ENCODE measurements around the gene UTP18. TPM values are rescaled to one million over a fixed set of nuclear protein-coding genes. Genes with fewer than 3 reads are reported as not detected.

Gene UTP18
- total RNA-seq, 1 experiment from 2014 or later: 68.8 TPM

- ChIA-PET CTCF (no interaction called here), POLR2A (no interaction called here)
- no peak overlapping the region for H3K4me3 Mint-ChIP-seq
- H3K4me1 Mint-ChIP-seq: 0 out of 2 replicates have a peak, but pooled peaks cover 3% of the 10 kb centered on the region
- no peak for TF ChIP-seq ZNF423 (CRISPR knock-in tag; IDR thresholded peaks at IDR 0.05)
- TF ChIP-seq ZNF232 (CRISPR knock-in tag; IDR thresholded peaks at IDR 0.05): no peak
- TF ChIP-seq KAT7 (CRISPR knock-in tag; IDR thresholded peaks at IDR 0.05; ENCODE audit: borderline replicate concordance): no peak
- TF ChIP-seq ZNF219 (CRISPR knock-in tag; IDR thresholded peaks at IDR 0.05; ENCODE audit: borderline replicate concordance): no peak
- TF ChIP-seq ZNF396 (CRISPR knock-in tag; IDR thresholded peaks at IDR 0.05; ENCODE audit: borderline replicate concordance): no peak
- TF ChIP-seq, protein P1, sequence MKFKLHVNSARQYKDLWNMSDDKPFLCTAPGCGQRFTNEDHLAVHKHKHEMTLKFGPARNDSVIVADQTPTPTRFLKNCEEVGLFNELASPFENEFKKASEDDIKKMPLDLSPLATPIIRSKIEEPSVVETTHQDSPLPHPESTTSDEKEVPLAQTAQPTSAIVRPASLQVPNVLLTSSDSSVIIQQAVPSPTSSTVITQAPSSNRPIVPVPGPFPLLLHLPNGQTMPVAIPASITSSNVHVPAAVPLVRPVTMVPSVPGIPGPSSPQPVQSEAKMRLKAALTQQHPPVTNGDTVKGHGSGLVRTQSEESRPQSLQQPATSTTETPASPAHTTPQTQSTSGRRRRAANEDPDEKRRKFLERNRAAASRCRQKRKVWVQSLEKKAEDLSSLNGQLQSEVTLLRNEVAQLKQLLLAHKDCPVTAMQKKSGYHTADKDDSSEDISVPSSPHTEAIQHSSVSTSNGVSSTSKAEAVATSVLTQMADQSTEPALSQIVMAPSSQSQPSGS (CRISPR knock-in tag; IDR thresholded peaks at IDR 0.05; ENCODE audit: borderline replicate concordance, low read depth): no peak
- no peak for TF ChIP-seq ETV6 (CRISPR knock-in tag; IDR thresholded peaks at IDR 0.05)
- no peak for TF ChIP-seq NR2C2 (CRISPR knock-in tag; IDR thresholded peaks at IDR 0.05)
- no peak for TF ChIP-seq USF1 (CRISPR knock-in tag; IDR thresholded peaks at IDR 0.05)
- no peak for TF ChIP-seq FOXJ3 (CRISPR knock-in tag; IDR thresholded peaks at IDR 0.05; ENCODE audit: borderline replicate concordance)
- no peak for TF ChIP-seq ZNF532 (CRISPR knock-in tag; IDR thresholded peaks at IDR 0.05; ENCODE audit: borderline replicate concordance)
- TF ChIP-seq NR3C1 (CRISPR knock-in tag; conservative IDR thresholded peaks at IDR 0.05; ENCODE audit: low read depth): no peak
- no peak for TF ChIP-seq ZBTB21 (CRISPR knock-in tag; IDR thresholded peaks at IDR 0.05; ENCODE audit: borderline replicate concordance)
- TF ChIP-seq, protein P2, sequence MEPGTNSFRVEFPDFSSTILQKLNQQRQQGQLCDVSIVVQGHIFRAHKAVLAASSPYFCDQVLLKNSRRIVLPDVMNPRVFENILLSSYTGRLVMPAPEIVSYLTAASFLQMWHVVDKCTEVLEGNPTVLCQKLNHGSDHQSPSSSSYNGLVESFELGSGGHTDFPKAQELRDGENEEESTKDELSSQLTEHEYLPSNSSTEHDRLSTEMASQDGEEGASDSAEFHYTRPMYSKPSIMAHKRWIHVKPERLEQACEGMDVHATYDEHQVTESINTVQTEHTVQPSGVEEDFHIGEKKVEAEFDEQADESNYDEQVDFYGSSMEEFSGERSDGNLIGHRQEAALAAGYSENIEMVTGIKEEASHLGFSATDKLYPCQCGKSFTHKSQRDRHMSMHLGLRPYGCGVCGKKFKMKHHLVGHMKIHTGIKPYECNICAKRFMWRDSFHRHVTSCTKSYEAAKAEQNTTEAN (CRISPR knock-in tag; IDR thresholded peaks at IDR 0.05): no peak
- TF ChIP-seq CBFB (CRISPR knock-in tag; IDR thresholded peaks at IDR 0.05; ENCODE audit: low read depth): no peak
- no peaks in the 10 kb centered on the region for H3K36me3 Mint-ChIP-seq
- H3K27ac Mint-ChIP-seq: no peak overlapping the region
- no peaks in the 10 kb centered on the region for H3K9me3 Mint-ChIP-seq
- DNase-seq (ENCODE audit: low spot score): no peak
- H3K27me3 Mint-ChIP-seq (ENCODE audit: low read depth): no peaks in the 10 kb centered on the region
- no peak for ATAC-seq
Observed at GRCh38 chr17:51240275-51240674, 20.1 kb upstream of the UTP18 start.

DNA sequence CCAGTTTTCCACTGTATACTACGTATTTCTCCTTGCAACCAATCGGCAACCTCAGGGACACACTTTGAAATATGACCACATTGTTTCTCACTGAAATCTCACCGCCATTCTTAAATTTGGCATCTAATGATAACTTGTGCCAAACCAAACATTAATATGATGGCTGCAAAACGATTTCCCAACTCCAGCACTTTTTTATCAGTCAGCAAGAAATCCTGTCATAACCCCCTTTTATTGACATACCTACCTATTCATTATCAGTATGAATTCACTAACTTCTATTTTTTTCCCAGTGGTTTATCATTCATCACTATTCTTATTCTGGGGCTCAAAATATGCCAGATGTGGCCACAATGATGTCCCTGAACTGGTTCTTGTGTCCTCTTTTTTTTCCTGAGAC, 16.3 kb upstream of the UTP18 start:
- Mint-ChIP-seq H3K4me3 (no peak overlapping the region), H3K9me3 (no peaks in the 10 kb centered on the region), H3K4me1 (0 out of 2 replicates have a peak, but pooled peaks cover 3% of the 10 kb centered on the region), H3K36me3 (peaks cover 5% of the 10 kb centered on the region; the same call in 1 of the 2 replicates), H3K27ac (peak overlapping the region; percentile 36), H3K27me3 (ENCODE audit: low read depth) (no peaks in the 10 kb centered on the region)
- ATAC-seq (no peak), DNase-seq (ENCODE audit: low spot score) (no peak)
- TF ChIP-seq USF2 (CRISPR knock-in tag; IDR thresholded peaks at IDR 0.05) (no peak), ZNF423 (CRISPR knock-in tag; IDR thresholded peaks at IDR 0.05) (no peak), ESRRA (CRISPR knock-in tag; IDR thresholded peaks at IDR 0.05; ENCODE audit: borderline replicate concordance) (no peak), EMX1 (CRISPR knock-in tag; IDR thresholded peaks at IDR 0.05) (no peak), JAZF1 (CRISPR knock-in tag; IDR thresholded peaks at IDR 0.05) (no peak), ATF3 (CRISPR knock-in tag; conservative IDR thresholded peaks at IDR 0.05) (no peak), MYBL2 (CRISPR knock-in tag; IDR thresholded peaks at IDR 0.05) (no peak), MXD4 (CRISPR knock-in tag; IDR thresholded peaks at IDR 0.05; ENCODE audit: borderline replicate concordance) (no peak), ELF4 (CRISPR knock-in tag; IDR thresholded peaks at IDR 0.05; ENCODE audit: low read depth) (no peak)
- TF ChIP-seq, protein P3, sequence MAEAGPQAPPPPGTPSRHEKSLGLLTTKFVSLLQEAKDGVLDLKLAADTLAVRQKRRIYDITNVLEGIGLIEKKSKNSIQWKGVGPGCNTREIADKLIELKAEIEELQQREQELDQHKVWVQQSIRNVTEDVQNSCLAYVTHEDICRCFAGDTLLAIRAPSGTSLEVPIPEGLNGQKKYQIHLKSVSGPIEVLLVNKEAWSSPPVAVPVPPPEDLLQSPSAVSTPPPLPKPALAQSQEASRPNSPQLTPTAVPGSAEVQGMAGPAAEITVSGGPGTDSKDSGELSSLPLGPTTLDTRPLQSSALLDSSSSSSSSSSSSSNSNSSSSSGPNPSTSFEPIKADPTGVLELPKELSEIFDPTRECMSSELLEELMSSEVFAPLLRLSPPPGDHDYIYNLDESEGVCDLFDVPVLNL (CRISPR knock-in tag; IDR thresholded peaks at IDR 0.05; ENCODE audit: borderline replicate concordance, low read depth): no peak
- CTCF ChIA-PET: no interaction called here
- POLR2A ChIA-PET: no interaction called here
